Umbilical cord (tissue), 2 donors: ENCODE data around the gene CACNA1S. TPM values are rescaled to one million over a fixed set of nuclear protein-coding genes. Genes with fewer than 3 reads are reported as not detected.

ENCODE experiments used
- DNase-seq: peaks from one replicate; pipeline ENCODE4 v3.0.0-alpha.2; 2015; ENCODE audit warnings: low spot score
- total RNA-seq: library from RNA; depleted of rRNA; stranded (reverse); fragments of >200 nt; gene quantifications from one replicate; pipeline ENCODE4 v1.2.3, GENCODE V29; 2014; ENCODE audit warnings: low replicate concordance; ENCODE audit not compliant: insufficient read depth

CACNA1S gene
- total RNA-seq, 1 donor from 2014 or later: 0.96 TPM

DNA sequence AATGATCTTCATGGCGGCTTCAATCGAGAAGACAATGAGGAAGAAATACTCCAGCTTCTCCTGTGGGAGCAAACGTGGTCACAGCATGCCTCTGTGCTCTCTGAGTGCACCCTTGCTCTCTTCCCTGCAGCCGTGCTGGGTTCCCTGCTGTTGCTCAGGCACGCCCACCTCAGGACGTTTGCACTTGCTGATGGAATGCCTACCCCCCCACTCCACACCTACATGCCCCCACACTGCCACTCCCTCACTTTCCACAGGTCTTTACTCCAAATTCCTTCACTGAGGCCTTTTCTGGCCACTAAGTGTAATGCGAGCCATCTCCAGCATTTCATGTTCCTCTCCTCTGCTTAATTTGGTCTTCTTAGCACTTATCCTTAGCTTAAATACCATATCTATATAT, 18.3 kb downstream of the CACNA1S start:
- no peak for DNase-seq

DNA sequence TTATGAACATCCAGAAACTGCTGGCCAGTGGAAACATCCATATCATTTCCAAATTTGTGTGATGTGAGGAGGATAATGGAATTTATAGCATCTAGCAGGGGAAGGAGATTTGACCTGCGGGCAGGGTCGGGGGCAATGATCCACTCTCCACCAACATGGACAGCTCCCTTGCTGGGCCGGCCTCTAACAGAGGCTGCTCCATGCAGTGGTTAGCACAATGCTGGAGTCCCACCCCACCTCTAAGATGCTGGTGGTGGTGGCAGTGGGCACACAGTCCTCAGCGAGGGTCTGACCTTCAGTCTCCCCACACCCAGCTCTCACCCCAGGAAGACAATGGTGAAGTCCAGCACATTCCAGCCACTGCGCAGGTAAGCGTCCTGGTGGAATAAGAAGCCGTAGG, 18.7 kb downstream of the CACNA1S start:
- DNase-seq: no peak

DNA sequence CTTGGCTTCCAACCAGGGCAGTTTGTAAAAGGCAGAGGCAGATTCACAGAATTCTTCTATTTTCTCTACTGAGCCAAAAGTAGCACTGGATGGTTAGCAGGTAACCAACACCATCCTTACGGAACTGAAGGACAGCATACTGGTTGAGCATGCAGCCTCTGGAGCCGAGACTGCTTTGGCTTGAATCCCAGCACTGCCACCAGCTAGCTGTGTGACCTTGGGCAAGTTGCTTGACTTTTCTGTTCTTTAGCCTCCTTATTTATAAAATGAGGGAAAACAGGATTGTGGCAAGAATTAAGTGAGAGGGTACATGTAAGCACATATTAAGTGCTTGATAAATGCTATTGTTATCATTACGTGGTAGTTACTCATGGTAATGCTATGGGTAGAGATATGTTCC, 19.5 kb downstream of the CACNA1S start:
- DNase-seq: no peak

DNA sequence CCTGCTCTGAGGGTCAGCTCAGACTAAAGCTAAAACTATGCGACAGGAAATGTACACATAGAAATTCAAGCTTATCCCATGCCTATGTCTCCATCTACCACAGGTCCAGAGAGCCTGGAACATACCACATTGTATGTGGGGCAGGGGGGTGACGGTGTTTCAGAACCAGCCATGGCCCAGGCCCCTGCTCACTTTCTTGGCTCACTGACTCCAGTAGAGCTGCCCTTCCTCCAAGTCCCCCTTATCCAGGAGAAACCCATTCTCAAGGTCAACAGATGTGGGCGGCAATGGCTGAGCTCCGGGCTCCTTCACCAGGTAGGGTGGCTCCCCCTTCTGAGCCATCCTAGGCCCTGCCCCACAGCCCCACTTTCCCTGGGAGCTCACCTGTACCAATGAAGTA, 21.0 kb downstream of the CACNA1S start:
- DNase-seq: no peak

DNA sequence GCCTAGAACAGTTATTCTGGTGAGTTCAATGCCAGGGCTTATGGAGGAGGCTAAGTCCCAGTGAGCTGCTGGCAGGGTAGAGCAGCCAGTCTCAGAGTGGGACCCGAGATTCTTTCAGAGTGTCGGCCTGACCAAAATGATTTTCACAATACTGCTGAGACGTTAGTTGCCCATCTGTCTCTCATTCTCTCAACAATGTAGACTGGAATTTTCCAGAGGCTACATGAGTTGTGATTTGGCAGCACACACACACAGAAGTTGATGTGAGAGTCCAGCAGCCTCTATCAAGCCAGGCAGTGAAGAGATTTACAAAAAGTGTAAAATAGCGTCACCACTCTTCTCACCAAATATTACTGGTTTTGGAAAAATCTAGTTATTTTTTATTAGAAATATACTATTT, 21.7 kb downstream of the CACNA1S start:
- DNase-seq: no peak

DNA sequence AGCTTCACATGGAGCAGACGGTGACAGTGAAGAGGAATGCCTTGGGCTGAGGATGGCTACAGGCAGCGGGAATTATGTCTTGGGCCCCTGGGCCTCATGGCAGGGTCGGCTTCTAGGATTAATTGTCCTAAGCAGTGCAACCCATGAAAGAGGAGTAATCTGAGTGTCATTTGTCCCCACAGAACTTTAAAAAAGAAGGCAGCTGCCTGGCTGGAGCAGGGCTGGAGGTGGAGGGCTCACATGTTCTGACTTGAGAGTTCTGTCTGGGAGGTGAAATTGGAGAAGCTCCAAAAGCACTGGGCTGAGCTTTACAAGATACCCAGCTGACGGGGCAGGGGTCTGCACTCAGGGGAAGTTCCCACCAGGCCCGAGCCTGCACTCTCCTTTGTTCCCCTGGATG, 22.6 kb downstream of the CACNA1S start:
- peak; percentile 31 for DNase-seq

DNA sequence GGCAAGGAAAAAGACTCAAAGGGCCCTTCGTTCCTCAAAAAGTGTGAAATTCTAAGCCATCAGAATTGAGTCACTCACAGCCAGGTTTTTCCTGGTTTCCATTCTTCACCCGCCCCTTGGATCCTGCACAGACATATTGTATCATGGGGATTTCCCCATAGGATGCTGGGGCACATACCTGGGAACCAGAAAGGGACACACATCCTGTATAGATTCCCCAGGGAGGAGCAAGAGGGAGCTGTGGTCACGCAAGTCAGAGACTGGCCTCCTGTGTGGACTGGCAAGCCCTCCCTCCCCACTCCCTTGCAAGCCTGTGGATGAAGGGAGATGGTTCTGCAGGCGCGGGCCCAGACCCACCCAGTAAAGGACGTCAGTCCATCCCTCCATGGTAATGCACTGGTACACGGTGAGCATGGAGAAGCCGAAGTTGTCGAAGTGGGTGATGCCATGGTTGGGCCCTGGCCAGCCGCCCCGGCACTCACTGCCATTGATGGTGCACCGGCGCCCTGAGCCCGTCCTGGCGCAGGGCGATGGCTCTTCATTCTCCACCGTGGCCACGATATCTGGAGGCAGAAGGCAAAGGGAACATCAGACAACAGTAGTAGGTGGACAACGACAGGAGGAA, 23.2 kb downstream of the CACNA1S start:
- DNase-seq: no peak

DNA sequence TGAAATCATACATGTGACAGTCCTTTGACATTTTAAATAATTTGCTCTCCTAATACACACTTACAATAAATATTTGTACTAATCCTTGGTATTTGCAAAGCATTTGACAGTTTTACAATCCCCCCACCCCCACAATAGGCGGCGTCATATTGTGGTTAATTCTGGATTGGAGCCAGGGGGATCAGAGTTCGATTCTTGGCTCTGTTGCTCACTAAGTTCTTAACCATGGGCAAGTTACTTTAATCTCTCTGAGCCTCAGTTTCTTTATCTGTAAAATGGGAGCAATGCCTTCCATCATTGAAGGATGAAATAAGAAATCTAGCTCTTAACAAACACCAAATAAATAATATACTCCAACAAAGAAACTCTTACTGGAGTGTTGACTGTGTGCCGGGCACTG, 23.8 kb downstream of the CACNA1S start:
- DNase-seq: no peak

DNA sequence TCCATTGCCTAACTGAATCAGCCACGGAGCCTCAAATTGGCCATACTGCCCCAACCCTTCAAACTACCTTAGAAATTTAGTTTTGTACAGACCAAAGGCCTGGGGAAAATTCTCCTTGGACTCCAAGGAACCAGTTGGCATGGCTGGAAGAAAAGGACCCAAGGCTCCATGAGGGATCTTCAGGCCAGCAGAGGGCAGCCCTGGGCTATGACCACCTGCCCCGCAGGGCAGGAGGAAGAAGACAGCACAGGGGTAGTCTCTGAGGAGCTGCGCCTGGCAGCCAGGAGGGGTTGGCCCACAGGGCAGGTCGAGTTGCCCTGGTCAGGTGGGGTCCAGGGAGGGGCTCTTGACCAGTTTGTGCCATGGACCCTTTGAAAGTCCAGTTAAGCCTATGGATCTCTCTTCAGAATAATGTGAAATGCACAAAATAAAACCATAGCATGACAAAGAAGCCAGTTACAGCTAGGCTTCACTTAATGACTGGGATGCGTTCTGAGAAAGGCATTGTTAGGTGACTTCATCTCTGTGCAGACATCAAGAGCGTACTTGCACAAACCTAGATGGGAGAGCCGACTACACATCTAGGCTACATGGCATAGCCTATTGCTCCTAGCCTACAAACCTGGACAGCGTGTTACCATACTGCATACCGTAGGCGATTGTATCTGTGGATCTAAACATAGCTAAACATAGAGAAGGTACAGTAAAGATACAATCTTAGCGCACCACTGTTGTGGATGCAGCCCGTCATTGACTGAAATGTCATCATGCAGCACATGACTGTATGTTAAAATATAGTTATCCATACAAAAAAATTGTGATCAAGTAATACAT, 26.1 kb downstream of the CACNA1S start:
- no peak for DNase-seq

DNA sequence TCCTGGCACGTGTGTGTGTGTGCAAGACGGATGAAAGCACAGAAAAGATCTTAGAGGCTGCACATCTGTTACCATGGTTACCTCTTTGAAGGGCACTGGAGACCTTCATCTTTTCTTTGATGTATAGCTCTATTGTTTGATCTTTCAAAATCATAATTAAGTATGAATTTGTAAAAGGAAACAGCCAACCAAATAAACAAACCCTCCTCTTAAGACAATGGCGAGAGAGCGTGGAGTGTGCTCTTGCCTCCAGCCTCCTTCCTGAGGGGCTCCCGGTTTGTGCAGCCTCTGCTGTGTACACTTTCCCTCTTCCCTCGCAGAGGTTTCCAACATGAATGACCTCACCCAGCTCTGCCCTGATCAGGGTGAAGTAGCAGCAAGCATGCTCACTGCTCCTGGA, 27.9 kb downstream of the CACNA1S start:
- no peak for DNase-seq

DNA sequence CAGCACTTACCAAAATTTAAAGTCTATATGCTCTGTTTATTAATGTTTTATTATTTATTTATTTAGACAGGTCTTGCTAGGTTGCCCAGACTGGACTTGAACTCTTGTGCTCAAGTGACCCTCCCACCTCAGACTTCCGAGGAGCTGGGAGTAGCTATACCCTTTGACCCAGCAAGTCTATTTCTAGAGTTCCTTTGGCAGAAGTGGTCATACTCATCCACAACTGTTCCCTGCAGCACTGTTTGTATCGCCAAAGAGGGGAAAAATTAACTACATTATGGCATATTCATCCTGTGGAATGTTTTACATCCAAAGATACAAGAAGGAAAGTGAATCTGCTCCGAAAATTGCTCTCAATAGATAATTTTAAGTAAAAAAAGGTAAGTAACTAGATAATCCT, 28.5 kb downstream of the CACNA1S start:
- DNase-seq: no peak

DNA sequence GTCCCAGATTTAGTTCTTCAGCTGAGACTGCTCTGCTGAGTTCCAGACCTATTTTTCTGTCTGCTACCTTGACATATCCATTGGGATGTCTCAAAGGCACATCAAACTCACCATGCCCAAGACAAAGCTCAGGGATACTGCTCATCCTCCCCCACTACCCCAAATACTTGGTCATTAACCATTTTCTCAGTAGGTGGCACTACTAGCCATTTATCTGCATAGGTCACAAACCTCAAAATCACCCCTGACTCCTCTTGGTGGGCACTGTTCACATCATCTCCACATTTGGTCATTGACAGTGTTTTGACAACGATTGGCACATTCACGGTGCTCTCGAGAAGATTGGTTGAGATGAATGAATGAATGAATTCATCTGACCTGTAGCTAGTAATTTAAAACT, 32.1 kb downstream of the CACNA1S start:
- DNase-seq: no peak

DNA sequence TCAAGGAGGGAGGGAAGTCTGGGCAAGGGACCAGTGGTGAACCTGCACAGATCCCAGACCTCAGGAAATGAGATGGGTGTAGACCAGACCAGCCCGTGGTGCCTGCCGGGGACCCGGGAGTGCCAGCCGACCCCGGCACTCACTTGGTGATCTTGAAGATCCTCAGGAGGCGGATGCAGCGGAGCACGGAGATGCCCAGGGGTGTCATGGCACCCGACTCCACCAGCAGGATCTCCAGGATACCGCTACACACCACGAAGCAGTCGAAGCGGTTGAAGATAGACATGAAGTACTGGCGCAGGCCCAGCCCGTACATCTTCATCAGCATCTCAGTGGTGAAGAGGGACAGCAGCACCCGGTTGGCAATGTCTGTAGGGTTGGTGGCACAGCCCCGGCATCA, 34.5 kb downstream of the CACNA1S start:
- no peak for DNase-seq

DNA sequence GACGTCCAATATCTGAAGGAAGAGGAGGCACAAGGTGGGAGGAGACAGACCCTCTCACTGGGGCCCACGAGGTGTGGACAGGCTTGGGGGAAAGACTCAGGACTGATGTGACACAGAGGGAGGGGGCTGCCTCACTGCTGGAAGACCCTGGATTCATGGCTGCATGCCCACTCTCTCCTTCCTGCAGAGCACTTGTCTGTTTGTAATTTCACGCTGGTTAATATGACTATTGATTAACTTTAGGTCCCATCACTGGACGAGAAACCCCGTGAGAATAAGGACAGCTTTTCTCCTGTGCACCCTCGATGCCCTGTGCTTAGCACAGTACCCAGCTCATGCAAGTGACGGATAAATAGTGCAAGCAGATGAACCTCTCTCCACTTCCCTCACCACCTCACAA, 35.1 kb downstream of the CACNA1S start:
- no peak for DNase-seq

DNA sequence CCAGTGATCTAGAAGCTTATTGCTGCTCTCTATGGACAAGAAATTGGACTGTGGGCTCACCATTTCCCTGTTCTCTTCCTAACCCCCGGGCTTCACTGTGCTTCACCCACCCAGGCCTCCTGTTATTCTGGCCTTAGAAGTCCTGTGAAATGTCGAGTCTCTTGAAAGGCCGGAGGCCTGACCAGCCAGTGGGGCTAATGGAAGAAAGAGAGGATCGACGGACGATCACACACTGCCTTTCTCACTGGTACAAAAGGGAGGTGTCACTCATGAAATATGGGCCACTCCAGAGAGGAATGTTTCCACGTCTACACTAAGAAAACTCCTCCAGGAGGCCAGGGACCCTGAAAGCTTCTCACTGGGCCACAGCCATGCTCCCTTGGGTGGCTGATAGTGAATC, 36.1 kb downstream of the CACNA1S start:
- DNase-seq: no peak

DNA sequence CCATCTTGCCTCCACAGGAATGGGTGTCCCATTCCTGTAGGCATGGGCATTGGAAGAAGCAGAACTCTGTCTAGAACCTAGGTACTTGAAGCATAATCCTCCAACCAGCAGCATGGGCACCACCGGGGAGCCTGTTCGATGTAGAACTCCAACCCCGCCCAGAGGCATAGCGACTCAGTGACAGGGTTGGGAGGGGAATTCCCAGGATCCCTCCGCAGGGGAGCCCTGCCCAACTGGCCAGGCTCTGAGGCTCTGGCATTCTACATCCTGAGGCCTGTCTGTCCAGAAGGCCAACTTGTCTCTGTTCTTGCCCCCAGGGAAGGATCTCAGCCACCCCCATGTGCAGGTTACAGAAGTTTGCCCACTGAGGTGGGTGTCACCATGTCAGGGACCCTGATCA, 38.2 kb downstream of the CACNA1S start:
- no peak for DNase-seq

DNA sequence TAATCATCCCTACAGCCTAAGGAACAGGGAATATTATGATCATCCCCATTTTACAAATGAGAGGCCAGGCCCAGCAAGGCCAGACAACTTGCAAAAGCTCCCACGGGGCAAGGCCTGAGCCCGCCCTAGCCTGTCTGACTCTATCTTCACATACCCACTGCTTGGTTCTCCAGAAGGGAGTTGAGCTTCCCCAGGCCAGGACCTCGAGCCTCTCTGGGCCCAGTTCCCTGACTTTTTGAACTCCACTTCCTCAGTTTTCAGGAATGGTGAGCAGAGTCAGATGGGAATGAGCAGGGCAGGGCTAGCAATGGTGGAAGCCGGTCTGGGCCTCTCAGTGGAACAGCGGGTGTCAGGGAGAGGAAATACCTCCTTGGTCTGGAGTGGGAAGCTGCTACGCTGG, 39.3 kb downstream of the CACNA1S start:
- peak; percentile 54 for DNase-seq

DNA sequence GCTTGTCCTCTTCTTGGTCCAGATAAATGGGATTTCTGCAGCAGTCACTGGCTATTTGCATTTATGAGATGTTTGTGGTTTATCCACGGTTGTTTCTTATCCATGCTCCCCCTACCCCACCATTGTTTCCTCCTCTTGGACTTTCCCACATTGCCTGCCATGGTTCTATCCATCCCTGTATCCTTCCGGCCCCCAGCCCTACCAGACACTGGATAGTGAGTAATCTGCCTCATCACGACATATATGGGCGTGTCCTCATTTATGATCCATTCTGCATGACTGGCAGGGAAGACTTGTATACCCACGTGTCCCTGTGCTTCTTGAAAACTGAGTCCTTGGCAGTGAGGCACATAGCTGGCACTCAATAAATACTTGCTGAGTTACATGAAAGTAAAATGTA, 40.1 kb downstream of the CACNA1S start:
- no peak for DNase-seq

DNA sequence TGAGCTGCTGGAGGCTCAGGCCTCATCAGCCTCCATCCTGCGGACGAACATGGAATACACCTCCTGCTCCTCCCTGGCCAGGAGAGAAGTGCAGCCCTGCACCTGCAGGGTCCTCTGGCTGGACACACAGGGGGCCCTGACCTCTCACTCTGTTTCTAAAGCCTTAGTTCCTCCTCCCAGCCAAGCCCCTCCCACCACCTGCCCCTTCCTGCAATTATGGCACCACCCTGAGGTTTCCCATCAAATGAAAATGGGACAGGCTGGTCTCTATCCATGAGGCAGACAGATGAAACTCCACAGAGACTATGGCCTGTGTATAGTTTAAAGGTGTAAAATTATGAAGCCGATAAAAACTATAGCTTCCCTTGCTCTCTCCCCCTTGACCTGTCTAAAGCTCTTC, 42.6 kb downstream of the CACNA1S start:
- no peak for DNase-seq

DNA sequence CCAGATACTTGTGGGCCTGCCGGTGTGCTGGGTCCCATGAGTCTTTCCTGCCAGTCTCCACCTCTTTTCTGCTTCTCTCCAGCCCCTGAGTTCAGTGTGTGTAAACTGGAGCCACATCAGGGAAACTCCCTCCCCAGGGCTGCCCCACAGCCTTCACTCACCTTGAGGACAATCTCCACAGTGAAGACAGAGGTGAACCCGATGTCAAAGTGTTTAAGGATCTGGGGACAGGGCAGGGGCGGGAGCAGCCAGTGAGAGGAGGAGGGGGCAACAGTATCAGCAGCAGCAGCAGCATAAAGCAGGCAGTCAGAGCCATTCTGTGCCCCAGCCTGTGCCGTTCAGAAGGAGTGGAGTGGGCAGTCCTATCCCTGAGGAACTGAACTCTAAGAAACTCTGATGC, 43.2 kb downstream of the CACNA1S start:
- no peak for DNase-seq

DNA sequence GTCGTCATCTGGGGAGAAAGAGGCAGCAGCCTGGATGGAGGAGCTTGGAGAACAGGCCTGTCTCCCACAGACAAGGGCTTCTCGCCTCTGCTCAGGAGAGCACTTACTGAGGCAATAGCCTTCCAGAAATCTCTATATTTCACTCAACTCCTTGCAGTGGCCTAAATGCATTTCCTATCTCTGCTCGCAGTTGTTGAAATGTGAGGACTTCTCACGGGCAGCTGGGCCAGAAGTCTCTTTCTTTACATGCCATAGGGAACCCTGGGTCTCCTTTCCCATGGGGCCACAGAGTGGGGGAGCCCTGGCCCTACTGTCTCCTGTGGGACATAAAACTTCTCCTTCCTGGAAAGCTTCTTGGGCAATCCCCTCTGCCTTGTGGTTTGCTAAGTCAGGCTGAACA, 45.2 kb downstream of the CACNA1S start:
- DNase-seq: no peak

DNA sequence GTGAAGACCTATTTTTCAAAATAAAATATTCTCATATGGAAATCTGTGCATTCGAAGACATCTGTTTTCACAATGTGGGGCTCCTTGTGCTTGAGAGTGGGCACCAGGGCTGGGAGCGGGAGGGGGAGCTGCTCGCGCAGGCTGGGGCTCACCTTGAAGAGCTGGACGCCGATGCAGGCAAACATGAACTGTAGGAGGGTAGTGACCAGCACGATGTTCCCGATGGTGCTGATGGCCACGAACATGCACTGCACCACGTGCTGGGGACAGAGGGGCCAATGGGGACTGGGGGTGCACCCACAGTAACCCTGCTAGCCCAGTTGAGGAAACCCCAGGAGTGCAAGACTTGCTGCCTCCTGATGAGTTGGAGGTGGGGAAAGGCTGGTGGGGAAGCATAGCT, 46.5 kb downstream of the CACNA1S start:
- no peak for DNase-seq

DNA sequence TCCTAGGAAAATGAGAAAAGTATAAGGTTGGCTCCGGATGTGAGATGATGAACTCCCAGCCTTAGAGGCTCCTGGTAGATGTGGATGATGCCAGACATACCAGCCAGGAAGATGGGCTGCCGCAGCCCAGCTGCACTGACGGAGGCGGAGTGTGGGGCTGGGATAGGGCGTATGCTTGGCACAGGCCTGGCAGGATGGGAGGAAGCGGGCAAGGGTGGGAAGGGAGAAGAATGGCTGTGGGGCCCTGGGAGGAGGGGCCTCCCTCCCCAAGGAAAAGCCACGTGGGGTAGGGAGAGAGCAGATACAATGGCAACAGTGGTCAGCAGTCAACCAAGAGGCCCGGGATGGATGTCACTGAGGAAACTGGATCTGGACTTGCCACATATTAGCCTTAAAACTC, 47.4 kb downstream of the CACNA1S start:
- no peak for DNase-seq

DNA sequence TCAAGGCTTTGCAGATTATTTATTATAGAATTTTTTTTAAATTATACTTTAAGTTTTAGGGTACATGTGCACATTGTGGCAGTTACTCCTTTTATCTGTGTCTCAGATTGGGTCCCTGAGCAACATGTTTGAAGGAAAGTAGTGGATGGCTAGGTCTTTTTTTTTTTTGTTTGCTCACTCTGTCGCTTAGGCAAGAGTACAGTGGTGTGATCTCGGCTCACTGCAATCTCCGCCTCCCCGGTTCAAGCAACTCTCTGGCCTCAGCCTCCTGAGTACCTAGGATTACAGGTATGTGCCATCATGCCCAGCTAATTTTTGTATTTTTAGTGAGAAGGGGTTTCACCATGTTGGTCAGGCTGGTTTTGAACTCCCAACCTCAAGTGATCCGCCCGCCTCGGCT, 49.1 kb downstream of the CACNA1S start:
- DNase-seq: no peak
